ENCODE data around the gene MNAT1.

- no peak for TF ChIP-seq CTCF (IDR thresholded peaks at IDR 0.05)
- TF ChIP-seq POLR2AphosphoS5 (IDR thresholded peaks at IDR 0.05), result no peak
- TF ChIP-seq POLR2A (IDR thresholded peaks at IDR 0.05), result no peak
Measured at GRCh38 chr14:60786905-60787304, 52.3 kb downstream of the MNAT1 start.
